Gastroesophageal sphincter (tissue), 4 donors: ENCODE data around the gene PCYT1A. TPM values are rescaled to one million over a fixed set of nuclear protein-coding genes. Genes with fewer than 3 reads are reported as not detected.

ENCODE experiments used
- ATAC-seq: fragments of 150-250 bp; one replicate; pipeline ENCODE4 v1.9.1; 2016; ENCODE audit warnings: mild to moderate bottlenecking, moderate library complexity
- H3K27ac ChIP-seq, 4 donors: fragments of 200-600 bp; sonication (generic) in 3 of 4; 1 replicate in 3 of 4; 2 replicates in 1 of 4; pipeline ENCODE4 v1.5.1; 2016 to 2019
- H3K27me3 ChIP-seq: fragments of 200-600 bp; sonication (generic); one replicate; pipeline ENCODE4 v1.5.1; 2019
- H3K36me3 ChIP-seq, 2 donors: fragments of 200-600 bp; sonication (generic); one replicate each; pipeline ENCODE4 v1.5.1; 2019; ENCODE audit warnings: control low read depth in 1 of 2
- H3K4me1 ChIP-seq, 3 donors: fragments of 200-600 bp; sonication (generic); 1 replicate in 2 of 3; 2 replicates in 1 of 3; pipeline ENCODE4 v1.5.1; 2016 to 2019; ENCODE audit warnings: control low read depth in 2 of 3
- H3K4me3 ChIP-seq, 2 donors: fragments of 200-600 bp; sonication (generic); one replicate each; pipeline ENCODE4 v1.5.1; 2019; ENCODE audit warnings: mild to moderate bottlenecking in 1 of 2, moderate library complexity in 1 of 2
- H3K9me3 ChIP-seq, 3 donors: fragments of 200-600 bp; sonication (generic); one replicate each; pipeline ENCODE4 v1.5.1; 2017 to 2019; ENCODE audit warnings: control low read depth in 2 of 3
- EP300 ChIP-seq: sonication (generic); formaldehyde crosslinking; IDR thresholded peaks from one replicate; pipeline ENCODE4 v1.6.1; 2017; ENCODE audit warnings: antibody characterized with exemption, mild to moderate bottlenecking
- POLR2A ChIP-seq, 2 donors: fragments of 450-650 bp; IDR thresholded peaks; one replicate each; pipeline ENCODE4 v1.6.1; 2017; ENCODE audit warnings: antibody characterized with exemption in 2 of 2, mild to moderate bottlenecking in 2 of 2, moderate library complexity in 1 of 2
- POLR2AphosphoS5 ChIP-seq: sonication (generic); formaldehyde crosslinking; IDR thresholded peaks from one replicate; pipeline ENCODE4 v1.6.1; 2017; ENCODE audit warnings: antibody characterized with exemption
- WGBS, 2 donors: methylation state at CpG; one replicate each; pipeline ENCODE4 v1.1.5; 2018; ENCODE audit warnings: low coverage in 1 of 2; 5-methylcytosine and 5-hydroxymethylcytosine counted together
- total RNA-seq, 4 donors: library from RNA; depleted of rRNA; stranded (reverse); fragments of >200 nt; gene quantifications; one replicate each; pipeline ENCODE4 v1.1.0, GENCODE V29; 2016
- TF ChIP-seq, protein P1 (sequence below), 4 experiments: fragments of 200-600 bp in 2 of 4; fragments of 450-650 bp in 2 of 4; sonication (generic) in 1 of 4; IDR thresholded peaks; one replicate each; pipeline ENCODE4 v1.5.1; 2017 to 2019; ENCODE audit warnings: antibody characterized with exemption in 4 of 4, mild to moderate bottlenecking in 2 of 4, moderate library complexity in 2 of 4

Gene PCYT1A
- total RNA-seq, 4 donors from 2014 or later: 60.3 to 92.6 (median 81.0) TPM

DNA sequence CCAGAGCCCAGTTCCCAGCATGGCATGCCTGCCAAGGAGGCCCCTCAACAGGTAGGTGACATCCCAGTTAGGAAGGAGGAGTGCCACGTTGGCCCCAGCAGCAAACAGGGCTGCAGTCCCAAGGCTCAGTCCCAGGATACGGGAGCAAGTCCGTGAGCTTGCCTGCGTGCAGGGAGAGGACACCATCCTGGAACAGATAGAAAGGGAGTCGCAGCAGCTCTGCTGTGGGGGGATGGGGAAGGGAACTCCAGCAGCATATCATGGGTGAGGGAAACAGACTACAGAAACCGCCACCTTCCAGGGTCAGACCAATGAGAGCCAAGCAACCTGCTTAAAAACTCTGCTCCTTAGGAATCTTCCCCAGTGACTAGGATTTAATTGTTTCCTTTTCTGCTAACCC lies 39.9 kb upstream of the PCYT1A start:
- 0 to 45% methylated on average over 1 of the region's 6 CpGs for WGBS, 2 donors
- Histone ChIP-seq H3K4me1 (peaks cover 0 to 4% (median 0%) of the 10 kb centered on the region in 3 donors), H3K27ac (no peak overlapping the region), H3K36me3 (no peaks in the 10 kb centered on the region), H3K4me3 (no peak overlapping the region), H3K9me3 (no peaks in the 10 kb centered on the region), H3K27me3 (no peaks in the 10 kb centered on the region)
- no peak for TF ChIP-seq POLR2A (IDR thresholded peaks at IDR 0.05)
- TF ChIP-seq, protein P1, sequence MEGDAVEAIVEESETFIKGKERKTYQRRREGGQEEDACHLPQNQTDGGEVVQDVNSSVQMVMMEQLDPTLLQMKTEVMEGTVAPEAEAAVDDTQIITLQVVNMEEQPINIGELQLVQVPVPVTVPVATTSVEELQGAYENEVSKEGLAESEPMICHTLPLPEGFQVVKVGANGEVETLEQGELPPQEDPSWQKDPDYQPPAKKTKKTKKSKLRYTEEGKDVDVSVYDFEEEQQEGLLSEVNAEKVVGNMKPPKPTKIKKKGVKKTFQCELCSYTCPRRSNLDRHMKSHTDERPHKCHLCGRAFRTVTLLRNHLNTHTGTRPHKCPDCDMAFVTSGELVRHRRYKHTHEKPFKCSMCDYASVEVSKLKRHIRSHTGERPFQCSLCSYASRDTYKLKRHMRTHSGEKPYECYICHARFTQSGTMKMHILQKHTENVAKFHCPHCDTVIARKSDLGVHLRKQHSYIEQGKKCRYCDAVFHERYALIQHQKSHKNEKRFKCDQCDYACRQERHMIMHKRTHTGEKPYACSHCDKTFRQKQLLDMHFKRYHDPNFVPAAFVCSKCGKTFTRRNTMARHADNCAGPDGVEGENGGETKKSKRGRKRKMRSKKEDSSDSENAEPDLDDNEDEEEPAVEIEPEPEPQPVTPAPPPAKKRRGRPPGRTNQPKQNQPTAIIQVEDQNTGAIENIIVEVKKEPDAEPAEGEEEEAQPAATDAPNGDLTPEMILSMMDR (IDR thresholded peaks at IDR 0.05): no peak
- TF ChIP-seq POLR2AphosphoS5: no peak
- no peak for TF ChIP-seq EP300
- ATAC-seq: no peak

DNA sequence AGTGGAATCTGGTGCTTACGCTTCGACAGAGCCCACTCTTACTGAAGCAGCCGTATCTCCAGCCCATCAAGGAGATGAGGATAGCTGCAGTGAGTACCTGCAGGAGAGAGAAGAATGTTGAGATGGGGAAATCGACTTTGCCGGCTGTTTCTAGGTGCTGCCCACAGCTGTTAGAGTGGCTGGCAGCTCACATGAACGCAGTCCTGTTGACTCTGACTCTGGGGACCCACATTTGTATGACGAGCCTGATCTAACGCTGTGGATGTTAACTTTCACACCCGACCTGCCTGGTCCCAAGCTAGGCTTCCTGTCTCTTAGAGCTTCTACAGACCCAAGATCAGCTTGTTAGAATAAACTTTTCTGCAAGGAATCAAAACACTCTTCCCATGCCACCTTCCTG lies 39.4 kb upstream of the PCYT1A start:
- Histone ChIP-seq H3K27ac (no peak overlapping the region), H3K4me1 (peaks cover 0 to 4% (median 0%) of the 10 kb centered on the region in 3 donors), H3K4me3 (no peak overlapping the region), H3K27me3 (no peaks in the 10 kb centered on the region), H3K36me3 (no peaks in the 10 kb centered on the region), H3K9me3 (no peaks in the 10 kb centered on the region)
- no peak for ATAC-seq
- WGBS, 2 donors: 72 to 73% methylated on average over 9 of the region's 9 CpGs
- TF ChIP-seq, protein P1 (IDR thresholded peaks at IDR 0.05): no peak

DNA sequence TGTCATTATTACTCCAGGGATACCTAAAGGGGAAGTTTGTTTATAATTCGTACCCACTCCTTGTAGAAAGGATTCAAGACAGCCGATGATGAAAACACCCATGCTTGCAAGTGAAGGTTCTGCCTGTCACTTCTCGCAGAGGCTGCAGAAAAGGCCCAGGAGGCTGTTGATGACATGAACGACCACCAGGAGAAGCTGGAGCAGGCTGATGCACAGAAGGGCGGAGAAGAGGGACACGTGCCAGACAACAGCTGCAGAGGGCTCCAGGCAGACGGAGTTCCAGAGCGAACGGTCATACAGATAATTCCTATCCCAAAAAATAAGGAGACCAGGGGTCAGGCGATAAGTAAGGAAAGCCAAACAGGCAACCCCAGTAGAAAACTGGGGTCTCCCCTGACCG lies 36.2 kb upstream of the PCYT1A start:
- Histone ChIP-seq H3K4me3 (no peak overlapping the region), H3K27ac (no peak overlapping the region), H3K4me1 (peaks cover 0 to 8% (median 0%) of the 10 kb centered on the region in 3 donors), H3K27me3 (no peaks in the 10 kb centered on the region), H3K9me3 (no peaks in the 10 kb centered on the region), H3K36me3 (no peaks in the 10 kb centered on the region)
- no peak for ATAC-seq
- TF ChIP-seq, protein P1 (IDR thresholded peaks at IDR 0.05): no peak
- no peak for TF ChIP-seq POLR2A (IDR thresholded peaks at IDR 0.05)
- TF ChIP-seq POLR2AphosphoS5: no peak
- TF ChIP-seq EP300: no peak
- 43 to 59% methylated on average over 7 to 10 of the region's 11 CpGs for WGBS, 2 donors

DNA sequence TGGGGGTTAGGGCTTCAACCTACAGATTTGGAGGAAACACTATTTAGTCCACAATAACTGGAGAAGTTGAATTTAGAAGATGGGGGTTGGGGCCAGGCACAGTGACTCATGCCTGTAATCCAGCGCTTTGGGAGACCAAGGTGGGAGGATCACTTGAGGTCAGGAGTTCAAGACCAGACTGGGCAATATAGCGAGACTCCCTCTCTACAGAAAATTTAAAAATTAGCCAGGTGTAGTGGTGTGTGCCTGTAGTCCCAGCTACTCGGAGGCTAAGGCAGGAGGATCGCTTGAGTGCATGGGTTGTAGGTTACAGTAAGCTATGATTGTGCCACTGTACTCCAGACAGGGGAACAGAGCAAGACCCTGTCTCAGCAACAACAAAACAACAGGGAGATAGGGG lies 35.5 kb upstream of the PCYT1A start:
- H3K27ac ChIP-seq: no peak overlapping the region
- peaks cover 0 to 10% (median 0%) of the 10 kb centered on the region in 3 donors for H3K4me1 ChIP-seq
- no peak for ATAC-seq
- H3K27me3 ChIP-seq: no peaks in the 10 kb centered on the region
- no peaks in the 10 kb centered on the region for H3K9me3 ChIP-seq
- H3K4me3 ChIP-seq: no peak overlapping the region
- TF ChIP-seq POLR2AphosphoS5 (no peak), POLR2A (IDR thresholded peaks at IDR 0.05) (no peak), EP300 (no peak)
- TF ChIP-seq, protein P1 (IDR thresholded peaks at IDR 0.05): no peak
- 67 to 100% methylated on average over 1 to 4 of the region's 4 CpGs for WGBS, 2 donors
- H3K36me3 ChIP-seq: no peaks in the 10 kb centered on the region

DNA sequence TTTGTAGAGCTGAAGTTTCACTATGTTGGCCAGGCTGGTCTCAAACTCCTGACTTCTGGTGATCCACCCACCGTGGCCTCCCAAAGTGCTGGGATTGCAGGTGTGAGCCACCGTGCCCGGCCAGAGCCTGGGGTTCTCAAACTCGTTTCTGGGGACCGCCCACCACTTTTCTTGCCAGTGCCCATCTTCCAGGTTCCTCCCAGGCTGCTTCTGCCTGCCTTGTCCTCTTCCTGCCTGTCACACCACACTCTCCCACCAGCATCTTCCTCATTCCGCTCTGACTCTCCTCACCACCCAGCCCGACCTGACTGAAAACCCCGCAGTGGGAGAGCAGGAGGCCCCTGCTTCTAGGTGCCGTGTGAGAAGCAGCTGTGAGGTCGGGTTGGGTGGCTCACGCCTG lies 33.6 kb upstream of the PCYT1A start:
- no peak overlapping the region for H3K4me3 ChIP-seq
- no peaks in the 10 kb centered on the region for H3K36me3 ChIP-seq
- peaks cover 0 to 5% (median 0%) of the 10 kb centered on the region in 3 donors for H3K4me1 ChIP-seq
- H3K27me3 ChIP-seq: no peaks in the 10 kb centered on the region
- WGBS, 2 donors: 72 to 83% methylated on average over 3 to 4 of the region's 11 CpGs
- H3K9me3 ChIP-seq: no peaks in the 10 kb centered on the region
- ATAC-seq: no peak
- H3K27ac ChIP-seq: no peak overlapping the region
- TF ChIP-seq EP300 (no peak), POLR2A (IDR thresholded peaks at IDR 0.05) (no peak), POLR2AphosphoS5 (no peak)
- TF ChIP-seq, protein P1 (IDR thresholded peaks at IDR 0.05): no peak
